HEK293 (cell line): ENCODE results near the gene ALDH8A1.

Source experiments
- CTCF ChIA-PET: fragments of 350-600 bp; formaldehyde crosslinking; extraction: SDS; loops from one replicate; lab custom pipeline; 2021; ENCODE audit warnings: antibody characterized with exemption; lab: Yijun Ruan, JAX
- POLR2A ChIA-PET: fragments of 300-600 bp; formaldehyde crosslinking; extraction: SDS; loops from one replicate; lab custom pipeline; 2020; ENCODE audit warnings: antibody characterized with exemption, inconsistent platforms; lab: Yijun Ruan, JAX
- H3K27ac ChIP-seq: fragments of 200-500 bp; sonication (Bioruptor generic); 2 replicates; pipeline ENCODE4 v1.5.1; 2014; ENCODE audit warnings: low read depth, low read length, control low read depth, inconsistent platforms; ENCODE audit errors: extremely low read depth
- H3K36me3 ChIP-seq, 2 experiments: fragments of 200-500 bp in 1 of 2; sonication (Bioruptor generic) in 1 of 2; 1 replicate in 1 of 2; 2 replicates in 1 of 2; pipeline ENCODE4 v1.5.1; 2014 to 2017; ENCODE audit warnings: inconsistent platforms in 2 of 2, low read length in 2 of 2; ENCODE audit not compliant: control insufficient read depth in 2 of 2, insufficient read depth in 1 of 2
- H3K4me1 ChIP-seq: fragments of 200-500 bp; sonication (Bioruptor generic); 2 replicates; pipeline ENCODE4 v1.5.1; 2014; ENCODE audit warnings: mild to moderate bottlenecking, low read length, inconsistent platforms; ENCODE audit not compliant: control insufficient read depth, insufficient read depth
- H3K4me3 ChIP-seq: 2 replicates; pipeline ENCODE4 v1.5.1; 2011; ENCODE audit warnings: low read depth, mild to moderate bottlenecking, control low read depth, low read length, moderate library complexity
- H3K9me3 ChIP-seq: fragments of 200-500 bp; sonication (Bioruptor generic); 2 replicates; pipeline ENCODE4 v1.5.1; 2014; ENCODE audit warnings: low read depth, low read length, inconsistent platforms; ENCODE audit not compliant: control insufficient read depth, insufficient read depth
- ELK4 ChIP-seq: IDR thresholded peaks from 2 replicates; pipeline ENCODE4 v1.6.1; 2011; ENCODE audit warnings: mild to moderate bottlenecking, low read depth, low read length, borderline replicate concordance
- GLIS1 ChIP-seq: fragments of 450-650 bp; formaldehyde crosslinking; IDR thresholded peaks from 2 replicates; pipeline ENCODE4 v1.5.1; 2016; ENCODE audit warnings: missing biosample characterization, missing genetic modification characterization
- PBX3 ChIP-seq: sonication (generic); formaldehyde crosslinking; IDR thresholded peaks from 2 replicates; pipeline ENCODE4 v1.8.1; 2022; ENCODE audit warnings: mild to moderate bottlenecking, moderate library complexity, missing genetic modification reagents
- PRDM4 ChIP-seq: fragments of 450-650 bp; formaldehyde crosslinking; IDR thresholded peaks from 2 replicates; pipeline ENCODE4 v1.5.1; 2017; ENCODE audit warnings: missing biosample characterization, missing genetic modification characterization
- SP3 ChIP-seq: fragments of 450-650 bp; formaldehyde crosslinking; IDR thresholded peaks from 2 replicates; pipeline ENCODE4 v1.5.1; 2016; ENCODE audit warnings: missing biosample characterization, missing genetic modification characterization
- ZBTB26 ChIP-seq: fragments of 450-650 bp; formaldehyde crosslinking; optimal IDR thresholded peaks from 2 replicates; pipeline ENCODE3; 2016; ENCODE audit warnings: missing biosample characterization, mild to moderate bottlenecking, missing genetic modification characterization
- ZNF16 ChIP-seq: fragments of 450-650 bp; formaldehyde crosslinking; IDR thresholded peaks from 2 replicates; pipeline ENCODE4 v1.5.1; 2016; ENCODE audit warnings: low read depth, missing biosample characterization, missing genetic modification characterization
- ZNF174 ChIP-seq: fragments of 450-650 bp; formaldehyde crosslinking; IDR thresholded peaks from 2 replicates; pipeline ENCODE4 v1.5.0; 2017; ENCODE audit warnings: missing biosample characterization, mild to moderate bottlenecking, missing genetic modification characterization
- ZNF292 ChIP-seq: fragments of 450-650 bp; formaldehyde crosslinking; IDR thresholded peaks from 2 replicates; pipeline ENCODE4 v1.5.1; 2016; ENCODE audit warnings: low read depth, missing biosample characterization, missing genetic modification characterization, borderline replicate concordance
- ZNF324 ChIP-seq: fragments of 450-650 bp; formaldehyde crosslinking; IDR thresholded peaks from 2 replicates; pipeline ENCODE4 v1.5.1; 2016; ENCODE audit warnings: missing biosample characterization, missing genetic modification characterization
- ZNF350 ChIP-seq: fragments of 450-650 bp; formaldehyde crosslinking; IDR thresholded peaks from 2 replicates; pipeline ENCODE4 v1.5.0; 2017; ENCODE audit warnings: missing biosample characterization, mild to moderate bottlenecking, missing genetic modification characterization
- ZNF544 ChIP-seq: fragments of 450-650 bp; formaldehyde crosslinking; IDR thresholded peaks from 2 replicates; pipeline ENCODE4 v1.5.0; 2017; ENCODE audit warnings: missing biosample characterization, missing genetic modification characterization
- ZNF621 ChIP-seq: fragments of 450-650 bp; formaldehyde crosslinking; IDR thresholded peaks from 2 replicates; pipeline ENCODE4 v1.5.1; 2017; ENCODE audit warnings: missing biosample characterization, missing genetic modification characterization
- ZNF660 ChIP-seq: fragments of 450-650 bp; IDR thresholded peaks from 2 replicates; pipeline ENCODE4 v1.5.1; 2018; ENCODE audit warnings: missing biosample characterization, mild to moderate bottlenecking, missing genetic modification characterization
- ZNF707 ChIP-seq: fragments of 450-650 bp; formaldehyde crosslinking; IDR thresholded peaks from 2 replicates; pipeline ENCODE4 v1.5.1; 2016; ENCODE audit warnings: missing biosample characterization, missing genetic modification characterization
- ZNF768 ChIP-seq: fragments of 450-650 bp; formaldehyde crosslinking; IDR thresholded peaks from 2 replicates; pipeline ENCODE4 v1.5.1; 2018; ENCODE audit warnings: missing biosample characterization, mild to moderate bottlenecking, missing genetic modification characterization
- ZNF830 ChIP-seq: fragments of 450-650 bp; IDR thresholded peaks from 2 replicates; pipeline ENCODE4 v1.5.0; 2018; ENCODE audit warnings: missing biosample characterization, missing genetic modification characterization, low read depth, mild to moderate bottlenecking, moderate library complexity
- ZXDB ChIP-seq: fragments of 450-650 bp; formaldehyde crosslinking; IDR thresholded peaks from 2 replicates; pipeline ENCODE4 v1.5.1; 2016; ENCODE audit warnings: missing biosample characterization, missing genetic modification characterization
- TF ChIP-seq, protein P1 (sequence below): fragments of 450-650 bp; formaldehyde crosslinking; IDR thresholded peaks from 2 replicates; pipeline ENCODE4 v1.5.1; 2016; ENCODE audit warnings: missing biosample characterization, missing genetic modification characterization
- TF ChIP-seq, protein P2 (sequence below): fragments of 450-650 bp; formaldehyde crosslinking; IDR thresholded peaks from 2 replicates; pipeline ENCODE4 v1.5.1; 2017; ENCODE audit warnings: missing biosample characterization, mild to moderate bottlenecking, missing genetic modification characterization, moderate library complexity

ALDH8A1 gene

GRCh38 chr6:134980846-134981245, 30.9 kb upstream of the ALDH8A1 start (continued):
- TF ChIP-seq ZNF324 (no peak), GLIS1 (tag by site-specific recombination) (no peak), PRDM4 (tag by site-specific recombination) (no peak), ZNF544 (tag by site-specific recombination) (no peak), ZNF174 (no peak), SP3 (tag by site-specific recombination) (no peak)
- TF ChIP-seq, protein P1, sequence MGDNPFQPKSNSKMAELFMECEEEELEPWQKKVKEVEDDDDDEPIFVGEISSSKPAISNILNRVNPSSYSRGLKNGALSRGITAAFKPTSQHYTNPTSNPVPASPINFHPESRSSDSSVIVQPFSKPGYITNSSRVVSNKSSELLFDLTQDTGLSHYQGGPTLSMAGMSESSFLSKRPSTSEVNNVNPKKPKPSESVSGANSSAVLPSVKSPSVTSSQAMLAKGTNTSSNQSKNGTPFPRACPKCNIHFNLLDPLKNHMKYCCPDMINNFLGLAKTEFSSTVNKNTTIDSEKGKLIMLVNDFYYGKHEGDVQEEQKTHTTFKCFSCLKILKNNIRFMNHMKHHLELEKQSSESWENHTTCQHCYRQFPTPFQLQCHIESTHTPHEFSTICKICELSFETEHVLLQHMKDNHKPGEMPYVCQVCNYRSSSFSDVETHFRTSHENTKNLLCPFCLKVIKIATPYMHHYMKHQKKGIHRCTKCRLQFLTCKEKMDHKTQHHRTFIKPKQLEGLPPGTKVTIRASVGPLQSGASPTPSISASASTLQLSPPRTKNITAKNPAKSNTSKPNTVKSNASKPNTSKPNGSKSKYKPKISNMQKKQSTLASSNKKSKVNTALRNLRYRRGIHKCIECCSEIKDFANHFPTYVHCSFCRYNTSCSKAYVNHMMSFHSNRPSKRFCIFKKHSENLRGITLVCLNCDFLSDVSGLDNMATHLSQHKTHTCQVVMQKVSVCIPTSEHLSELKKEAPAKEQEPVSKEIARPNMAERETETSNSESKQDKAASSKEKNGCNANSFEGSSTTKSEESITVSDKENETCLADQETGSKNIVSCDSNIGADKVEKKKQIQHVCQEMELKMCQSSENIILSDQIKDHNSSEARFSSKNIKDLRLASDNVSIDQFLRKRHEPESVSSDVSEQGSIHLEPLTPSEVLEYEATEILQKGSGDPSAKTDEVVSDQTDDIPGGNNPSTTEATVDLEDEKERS (tag by site-specific recombination): no peak

DNA sequence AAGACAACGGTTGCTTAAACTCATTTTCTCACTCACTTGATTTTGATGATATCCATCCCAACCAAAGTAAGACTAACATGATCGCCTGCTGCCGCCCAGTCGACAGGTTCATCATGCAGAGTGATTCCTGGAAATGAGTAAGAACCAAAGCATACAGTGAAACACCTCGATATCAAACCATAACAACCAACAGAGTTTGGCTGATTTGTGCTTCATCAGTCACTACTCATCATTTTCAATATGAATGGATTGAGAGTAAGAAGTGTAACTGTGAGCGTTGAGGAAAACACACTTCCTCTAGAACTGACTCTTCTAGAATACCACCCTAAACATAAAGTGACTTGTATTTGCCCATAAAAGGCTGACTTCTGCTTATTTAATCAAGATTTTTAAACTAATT, 29.2 kb upstream of the ALDH8A1 start:
- Histone ChIP-seq H3K4me1 (no peaks in the 10 kb centered on the region), H3K27ac (no peak overlapping the region), H3K9me3 (no peaks in the 10 kb centered on the region), H3K36me3 (peaks cover 12 to 63% of the 10 kb centered on the region in 2 experiments), H3K4me3 (no peak overlapping the region)
- TF ChIP-seq ZNF621: no peak
- TF ChIP-seq ELK4: no peak
- TF ChIP-seq ZNF16 (tag by site-specific recombination): no peak
- TF ChIP-seq ZBTB26: no peak
- no peak for TF ChIP-seq ZNF544 (tag by site-specific recombination)
- CTCF ChIA-PET: interaction anchor here (1.5 kb wide), 1 partner anchor 38 kb away, joined by 3 read pairs; no protein-coding TSS in a partner anchor
- POLR2A ChIA-PET: no interaction called here

DNA sequence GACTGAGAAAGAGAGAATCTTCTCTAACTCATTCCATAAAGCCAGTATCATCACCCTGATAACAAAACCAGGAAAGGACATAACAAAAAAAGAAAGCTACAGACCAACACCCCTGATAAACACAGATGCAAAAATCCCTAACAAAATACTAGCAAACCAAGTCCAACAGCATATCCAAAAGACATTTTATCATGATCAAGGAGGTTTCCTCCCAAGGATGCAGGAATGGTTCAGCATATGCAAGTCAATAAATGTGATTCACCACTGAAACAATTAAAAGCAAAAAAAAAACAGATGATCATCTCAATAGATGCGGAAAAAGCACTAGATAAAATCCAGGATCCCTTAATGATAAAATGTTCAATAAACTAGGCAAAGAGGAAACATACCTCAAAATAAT, 24.5 kb upstream of the ALDH8A1 start:
- peaks cover 13 to 55% of the 10 kb centered on the region in 2 experiments for H3K36me3 ChIP-seq

More for the DNA sequence above, 24.5 kb upstream of the ALDH8A1 start:
- Histone ChIP-seq H3K4me1 (no peaks in the 10 kb centered on the region), H3K4me3 (no peak overlapping the region), H3K27ac (no peak overlapping the region)
- TF ChIP-seq ZXDB (tag by site-specific recombination) (no peak), ZNF660 (tag by site-specific recombination) (no peak), ZNF830 (tag by site-specific recombination) (no peak), ZNF707 (tag by site-specific recombination) (no peak), ZNF292 (tag by site-specific recombination) (no peak), ZNF350 (tag by site-specific recombination) (no peak), SP3 (tag by site-specific recombination) (no peak), ZNF768 (no peak), PBX3 (CRISPR knock-in tag) (no peak)
- TF ChIP-seq, protein P2, sequence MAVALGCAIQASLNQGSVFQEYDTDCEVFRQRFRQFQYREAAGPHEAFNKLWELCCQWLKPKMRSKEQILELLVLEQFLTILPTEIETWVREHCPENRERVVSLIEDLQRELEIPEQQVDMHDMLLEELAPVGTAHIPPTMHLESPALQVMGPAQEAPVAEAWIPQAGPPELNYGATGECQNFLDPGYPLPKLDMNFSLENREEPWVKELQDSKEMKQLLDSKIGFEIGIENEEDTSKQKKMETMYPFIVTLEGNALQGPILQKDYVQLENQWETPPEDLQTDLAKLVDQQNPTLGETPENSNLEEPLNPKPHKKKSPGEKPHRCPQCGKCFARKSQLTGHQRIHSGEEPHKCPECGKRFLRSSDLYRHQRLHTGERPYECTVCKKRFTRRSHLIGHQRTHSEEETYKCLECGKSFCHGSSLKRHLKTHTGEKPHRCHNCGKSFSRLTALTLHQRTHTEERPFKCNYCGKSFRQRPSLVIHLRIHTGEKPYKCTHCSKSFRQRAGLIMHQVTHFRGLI: no peak
- TF ChIP-seq, all 188 proteins: peak for 0
- ChIA-PET POLR2A (no interaction called here), CTCF (no interaction called here)
- H3K9me3 ChIP-seq: no peaks in the 10 kb centered on the region
